Activated B cell treated with CpG ODN at 0.5 μM for 24 hours (primary cell): Measurements from ENCODE around the gene RUFY1. TPM values are rescaled to one million over a fixed set of nuclear protein-coding genes. Genes with fewer than 3 reads are reported as not detected.

Source experiments
- ATAC-seq: fragments of 200-7000 bp; cut with Tn5 transposase; one replicate; pipeline ENCODE4 v1.10.0; 2021; ENCODE audit warnings: low read depth, mild to moderate bottlenecking, moderate library complexity
- CTCF ChIA-PET: fragments of 350-600 bp; sonication (Branson Sonifier 250); formaldehyde crosslinking; loops from one replicate; lab custom pipeline; 2021; ENCODE audit warnings: antibody characterized with exemption; lab: Charles Lee
- POLR2A ChIA-PET: fragments of 350-600 bp; sonication (Branson Sonifier 250); formaldehyde crosslinking; loops from one replicate; lab custom pipeline; 2021; ENCODE audit warnings: antibody characterized with exemption; lab: Charles Lee
- DNase-seq: peaks from one replicate; pipeline ENCODE4 v3.0.0; 2022
- H3K27ac Mint-ChIP-seq: one replicate; pipeline ENCODE4 v1.8.0; 2020; ENCODE audit warnings: mixed read lengths
- H3K27me3 Mint-ChIP-seq: one replicate; pipeline ENCODE4 v1.8.0; 2021; ENCODE audit warnings: mixed read lengths
- H3K36me3 Mint-ChIP-seq: one replicate; pipeline ENCODE4 v1.8.0; 2021; ENCODE audit warnings: low read depth, mixed read lengths
- H3K4me1 Mint-ChIP-seq: one replicate; pipeline ENCODE4 v1.8.0; 2021; ENCODE audit warnings: mixed read lengths
- H3K4me3 Mint-ChIP-seq: one replicate; pipeline ENCODE4 v1.8.0; 2020; ENCODE audit warnings: mild to moderate bottlenecking, mixed read lengths
- H3K9me3 Mint-ChIP-seq: one replicate; pipeline ENCODE4 v1.8.0; 2020; ENCODE audit warnings: mixed read lengths
- CTCF ChIP-seq: fragments of 200-600 bp; IDR thresholded peaks from one replicate; pipeline ENCODE4 v1.8.0; 2022; ENCODE audit warnings: antibody characterized with exemption, mild to moderate bottlenecking
- intact Hi-C: fragments of 100-400 bp; cut with micrococcal nuclease; formaldehyde crosslinking; loops from one replicate; pipeline ENCODE4 v1.15.1; 2024
- total RNA-seq: library from RNA; stranded (reverse); gene quantifications from 2 replicates; pipeline ENCODE4 v1.2.3, GENCODE V29; 2022

Gene RUFY1
- total RNA-seq, 1 donor from 2014 or later, result 95.8 TPM

GRCh38 chr5:179530069-179530998, 20.0 kb upstream of the RUFY1 start:
- H3K27me3 Mint-ChIP-seq, result no peaks in the 10 kb centered on the region

GRCh38 chr5:179533024-179533423, 17.3 kb upstream of the RUFY1 start:
- DNase-seq (no peak), ATAC-seq (no peak)
- Mint-ChIP-seq H3K4me1 (peaks cover 35% of the 10 kb centered on the region), H3K27me3 (no peaks in the 10 kb centered on the region), H3K36me3 (no peaks in the 10 kb centered on the region), H3K27ac (peak overlapping the region; percentile 80), H3K4me3 (no peak overlapping the region), H3K9me3 (no peaks in the 10 kb centered on the region)
- intact Hi-C loops, result no loop called here
- no peak for TF ChIP-seq CTCF
- POLR2A ChIA-PET, result interaction anchor here (0.6 to 6.2 kb wide), 5 partner anchors 11 to 91 kb away, joined by 4 to 63 read pairs (median 14); partner anchors contain the start of genes HNRNPH1 and RUFY1
- CTCF ChIA-PET, result interaction anchor here (0.7 to 0.9 kb wide), 2 partner anchors 18 to 81 kb away, joined by 3 to 4 read pairs; partner anchors contain the start of gene RUFY1

More at GRCh38 chr5:179530069-179530998, 20.0 kb upstream of the RUFY1 start:
- intact Hi-C loops, result loop anchor here (2.0 kb wide), 1 partner anchor 28 kb away; no protein-coding TSS in a partner anchor
- no peaks in the 10 kb centered on the region for H3K9me3 Mint-ChIP-seq
- DNase-seq (peak; percentile 68), ATAC-seq (peak; percentile 80)
- ChIA-PET POLR2A (interaction anchor here (0.6 to 6.2 kb wide), 4 partner anchors 14 to 488 kb away, joined by 4 to 63 read pairs (median 18); partner anchors contain the start of genes HNRNPH1 and RUFY1), CTCF (interaction anchor here (1.6 kb wide), 1 partner anchor 37 kb away, joined by 3 read pairs; no protein-coding TSS in a partner anchor)
- H3K4me3 Mint-ChIP-seq, result peak overlapping the region; percentile 78
- no peak overlapping the region for H3K27ac Mint-ChIP-seq
- peaks cover 33% of the 10 kb centered on the region for H3K4me1 Mint-ChIP-seq
- no peaks in the 10 kb centered on the region for H3K36me3 Mint-ChIP-seq
- no peak for TF ChIP-seq CTCF

DNA sequence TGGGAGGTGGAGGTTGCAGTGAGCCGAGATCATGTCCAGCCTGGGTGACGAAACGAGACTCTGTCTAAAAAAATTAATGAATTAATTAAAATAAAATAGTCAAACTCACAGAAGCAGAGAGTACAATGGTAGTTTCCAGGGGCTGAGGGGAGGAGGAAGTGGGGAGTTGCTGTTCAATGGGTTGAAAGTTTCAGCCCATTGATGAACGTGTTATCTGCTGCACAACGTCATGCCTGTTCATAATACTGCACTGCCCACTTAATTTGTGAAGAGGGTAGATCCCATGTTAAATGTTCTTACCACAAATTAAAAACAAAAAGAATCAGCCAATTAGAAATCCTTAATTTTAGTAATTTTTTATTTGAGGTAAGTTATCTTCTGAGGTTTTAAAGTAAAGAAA, 16.4 kb upstream of the RUFY1 start:
- H3K27ac Mint-ChIP-seq, result peak overlapping the region; percentile 80
- ATAC-seq (peak; percentile 79), DNase-seq (no peak)
- CTCF ChIA-PET, result interaction anchor here (0.9 kb wide), 1 partner anchor 17 kb away, joined by 3 read pairs; the partner anchor contains the start of gene RUFY1
- no peaks in the 10 kb centered on the region for H3K36me3 Mint-ChIP-seq
- H3K9me3 Mint-ChIP-seq, result no peaks in the 10 kb centered on the region
- no peak for TF ChIP-seq CTCF
- peak overlapping the region; percentile 77 for H3K4me3 Mint-ChIP-seq
- POLR2A ChIA-PET, result interaction anchor here (0.7 to 6.2 kb wide), 5 partner anchors 10 to 90 kb away, joined by 3 to 63 read pairs (median 5); partner anchors contain the start of gene RUFY1
- no peaks in the 10 kb centered on the region for H3K27me3 Mint-ChIP-seq
- intact Hi-C loops, result loop anchor here (1.0 kb wide), 2 partner anchors 10 to 16 kb away; partner anchors contain the start of gene RUFY1
- peaks cover 35% of the 10 kb centered on the region for H3K4me1 Mint-ChIP-seq

GRCh38 chr5:179534431-179534830, 15.9 kb upstream of the RUFY1 start:
- Mint-ChIP-seq H3K27me3 (no peaks in the 10 kb centered on the region), H3K27ac (peak overlapping the region; percentile 80), H3K36me3 (no peaks in the 10 kb centered on the region), H3K4me1 (peaks cover 35% of the 10 kb centered on the region), H3K9me3 (no peaks in the 10 kb centered on the region), H3K4me3 (peak overlapping the region; percentile 77)
- intact Hi-C loops, result loop anchor here (1.0 kb wide), 2 partner anchors 10 to 16 kb away; partner anchors contain the start of gene RUFY1
- ChIA-PET POLR2A (interaction anchor here (0.7 to 6.2 kb wide), 5 partner anchors 10 to 89 kb away, joined by 3 to 63 read pairs (median 5); partner anchors contain the start of gene RUFY1), CTCF (no interaction called here)
- DNase-seq (no peak), ATAC-seq (peak; percentile 33)
- TF ChIP-seq CTCF, result no peak
